Upper lobe of left lung (tissue), 6 donors: ENCODE data around the gene KLF6. TPM values are rescaled to one million over a fixed set of nuclear protein-coding genes. Genes with fewer than 3 reads are reported as not detected.

ENCODE experiments used
- ATAC-seq, 2 donors: fragments of 200-7000 bp; cut with Tn5 transposase; one replicate each; pipeline ENCODE4 v1.9.1; 2022; ENCODE audit warnings: mild to moderate bottlenecking in 2 of 2, moderate library complexity in 2 of 2; ENCODE audit not compliant: low FRiP score in 2 of 2
- DNase-seq, 2 donors: peaks; one replicate each; pipeline ENCODE4 v3.0.0-alpha.2; 2019 to 2020
- H3K27ac ChIP-seq, 4 donors: fragments of 200-600 bp; sonication (generic); one replicate each; pipeline ENCODE4 v1.5.1; 2016 to 2019
- H3K27me3 ChIP-seq, 4 donors: fragments of 200-600 bp; sonication (generic); one replicate each; pipeline ENCODE4 v1.5.1; 2017 to 2019
- H3K36me3 ChIP-seq, 4 donors: fragments of 200-600 bp; sonication (generic); one replicate each; pipeline ENCODE4 v1.5.1; 2016 to 2019
- H3K4me1 ChIP-seq, 4 donors: fragments of 200-600 bp; sonication (generic); one replicate each; pipeline ENCODE4 v1.5.1; 2018 to 2019
- H3K4me3 ChIP-seq, 4 donors: fragments of 200-600 bp; sonication (generic); one replicate each; pipeline ENCODE4 v1.5.1; 2017 to 2019; ENCODE audit warnings: mild to moderate bottlenecking in 2 of 4, moderate library complexity in 1 of 4
- H3K9me3 ChIP-seq, 4 donors: fragments of 200-600 bp; sonication (generic); one replicate each; pipeline ENCODE4 v1.5.1; 2018 to 2019
- EP300 ChIP-seq, 4 donors: sonication (generic); formaldehyde crosslinking; IDR thresholded peaks; one replicate each; pipeline ENCODE4 v1.5.1; 2017; ENCODE audit warnings: antibody characterized with exemption in 4 of 4, control low read depth in 2 of 4
- POLR2A ChIP-seq, 4 donors: fragments of 450-650 bp; IDR thresholded peaks; one replicate each; pipeline ENCODE4 v1.5.1; 2016 to 2017; ENCODE audit warnings: antibody characterized with exemption in 4 of 4, mild to moderate bottlenecking in 2 of 4
- POLR2AphosphoS5 ChIP-seq, 2 donors: sonication (generic); formaldehyde crosslinking; IDR thresholded peaks; one replicate each; pipeline ENCODE4 v1.5.1; 2017; ENCODE audit warnings: antibody characterized with exemption in 2 of 2
- WGBS, 2 donors: methylation state at CpG; one replicate each; pipeline ENCODE4 v1.1.5; 2017 to 2018; 5-methylcytosine and 5-hydroxymethylcytosine counted together
- total RNA-seq, 6 donors: library from RNA; depleted of rRNA in 4 of 6; stranded (reverse); fragments of >200 nt in 4 of 6; gene quantifications; one replicate each; pipeline versions ENCODE4 v1.1.0 to v1.2.1, GENCODE V29; 2016 to 2021
- TF ChIP-seq, protein P1 (sequence below), 6 experiments: fragments of 450-650 bp in 4 of 6; fragments of 200-600 bp in 2 of 6; sonication (generic) in 2 of 6; IDR thresholded peaks; one replicate each; pipeline ENCODE4 v1.5.1; 2016 to 2019; ENCODE audit warnings: antibody characterized with exemption in 6 of 6
- donor health status: DM: no; HTN: no; CAD: no; lungs with moderate emphysema.
- donor health status: DM: no; HTN: yes; CAD: no; lungs with severe emphysema.

KLF6 gene
- total RNA-seq, 6 donors from 2014 or later = 164 to 439 (median 249) TPM

DNA sequence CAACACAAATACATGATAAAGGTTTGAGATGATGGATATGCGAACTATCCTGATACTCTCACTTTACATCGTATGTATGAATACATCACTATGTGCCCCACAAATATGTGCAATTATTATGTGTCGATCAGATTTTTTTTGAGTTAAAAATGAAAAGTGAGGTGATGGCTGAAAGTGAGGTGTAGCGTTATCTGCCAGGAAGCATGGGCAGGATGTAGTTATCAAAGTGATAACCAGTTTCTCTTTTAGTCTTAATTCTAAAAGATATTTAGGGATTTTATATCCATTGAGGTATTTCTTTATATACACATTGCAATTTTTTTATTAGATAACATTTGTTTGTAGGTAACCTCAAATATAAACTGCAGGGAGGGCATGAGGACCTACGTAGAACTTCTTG, 15.6 kb upstream of the KLF6 start:
- Histone ChIP-seq H3K4me1 (peaks cover 15 to 21% (median 20%) of the 10 kb centered on the region in 4 donors), H3K9me3 (no peaks in the 10 kb centered on the region), H3K4me3 (no peak overlapping the region), H3K27me3 (no peaks in the 10 kb centered on the region), H3K36me3 (no peaks in the 10 kb centered on the region), H3K27ac (no peak overlapping the region)
- TF ChIP-seq POLR2AphosphoS5 (IDR thresholded peaks at IDR 0.05) (no peak), EP300 (IDR thresholded peaks at IDR 0.05) (no peak), POLR2A (IDR thresholded peaks at IDR 0.05) (no peak)
- TF ChIP-seq, protein P1, sequence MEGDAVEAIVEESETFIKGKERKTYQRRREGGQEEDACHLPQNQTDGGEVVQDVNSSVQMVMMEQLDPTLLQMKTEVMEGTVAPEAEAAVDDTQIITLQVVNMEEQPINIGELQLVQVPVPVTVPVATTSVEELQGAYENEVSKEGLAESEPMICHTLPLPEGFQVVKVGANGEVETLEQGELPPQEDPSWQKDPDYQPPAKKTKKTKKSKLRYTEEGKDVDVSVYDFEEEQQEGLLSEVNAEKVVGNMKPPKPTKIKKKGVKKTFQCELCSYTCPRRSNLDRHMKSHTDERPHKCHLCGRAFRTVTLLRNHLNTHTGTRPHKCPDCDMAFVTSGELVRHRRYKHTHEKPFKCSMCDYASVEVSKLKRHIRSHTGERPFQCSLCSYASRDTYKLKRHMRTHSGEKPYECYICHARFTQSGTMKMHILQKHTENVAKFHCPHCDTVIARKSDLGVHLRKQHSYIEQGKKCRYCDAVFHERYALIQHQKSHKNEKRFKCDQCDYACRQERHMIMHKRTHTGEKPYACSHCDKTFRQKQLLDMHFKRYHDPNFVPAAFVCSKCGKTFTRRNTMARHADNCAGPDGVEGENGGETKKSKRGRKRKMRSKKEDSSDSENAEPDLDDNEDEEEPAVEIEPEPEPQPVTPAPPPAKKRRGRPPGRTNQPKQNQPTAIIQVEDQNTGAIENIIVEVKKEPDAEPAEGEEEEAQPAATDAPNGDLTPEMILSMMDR (IDR thresholded peaks at IDR 0.05) = no peak
- 85 to 88% methylated on average over 5 of the region's 5 CpGs for WGBS, 2 donors
- ATAC-seq = no peak
- no peak for DNase-seq

DNA sequence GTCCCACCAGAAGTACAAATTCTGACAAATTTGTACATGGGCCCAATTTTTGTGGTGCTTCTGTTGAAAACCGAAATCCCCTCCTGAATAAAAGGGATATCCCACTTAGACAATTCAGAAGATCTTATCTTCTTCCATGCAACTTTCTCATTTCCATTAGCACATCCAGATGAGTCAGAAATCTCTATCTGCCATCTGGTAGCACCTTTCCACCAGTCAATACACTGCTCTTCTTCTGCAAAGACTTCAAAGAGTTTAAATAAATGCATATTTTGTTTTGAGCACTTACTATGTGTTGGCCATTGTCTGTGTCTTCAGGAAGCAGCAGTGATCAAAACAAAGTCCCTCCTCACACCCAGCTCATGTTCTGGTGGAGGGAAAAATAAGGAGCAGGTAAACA, 12.7 kb upstream of the KLF6 start:
- ATAC-seq (no peak), DNase-seq (no peak)
- Histone ChIP-seq H3K27ac (no peak overlapping the region), H3K27me3 (no peaks in the 10 kb centered on the region), H3K9me3 (no peaks in the 10 kb centered on the region), H3K36me3 (no peaks in the 10 kb centered on the region), H3K4me3 (no peak overlapping the region), H3K4me1 (peaks cover 0 to 5% (median under 1%) of the 10 kb centered on the region in 4 donors)
- 59 to 67% methylated on average over 1 of the region's 1 CpG for WGBS, 2 donors
- TF ChIP-seq POLR2A (IDR thresholded peaks at IDR 0.05) (no peak), EP300 (IDR thresholded peaks at IDR 0.05) (no peak), POLR2AphosphoS5 (IDR thresholded peaks at IDR 0.05) (no peak)
- TF ChIP-seq, protein P1 (IDR thresholded peaks at IDR 0.05) = no peak

DNA sequence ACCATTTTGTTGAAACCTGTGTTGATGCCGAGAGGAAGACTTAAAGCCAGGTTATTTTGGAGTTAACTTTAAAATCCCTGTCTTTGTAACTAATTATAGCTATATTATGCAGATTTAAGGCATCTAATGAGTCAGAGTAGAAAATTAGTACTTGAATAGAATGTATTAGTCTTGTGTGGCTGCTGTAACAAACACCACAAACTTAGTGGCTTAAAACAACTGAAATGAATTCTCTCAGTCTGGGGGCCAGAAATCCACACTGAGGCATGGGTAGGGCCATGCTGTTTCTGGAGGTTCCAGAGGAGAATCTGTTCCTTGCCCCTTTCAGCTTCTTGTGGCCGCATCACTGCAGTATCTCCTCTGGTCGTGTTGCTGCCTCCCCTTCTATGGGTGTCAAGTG, 8.5 kb upstream of the KLF6 start:
- no peaks in the 10 kb centered on the region for H3K4me1 ChIP-seq
- no peak overlapping the region for H3K4me3 ChIP-seq
- DNase-seq = no peak
- H3K9me3 ChIP-seq = peaks cover 0 to 3% (median 0%) of the 10 kb centered on the region in 4 donors
- TF ChIP-seq, protein P1 (IDR thresholded peaks at IDR 0.05) = no peak
- 85 to 94% methylated on average over 3 of the region's 3 CpGs for WGBS, 2 donors
- no peaks in the 10 kb centered on the region for H3K36me3 ChIP-seq
- no peak for ATAC-seq
- no peak overlapping the region for H3K27ac ChIP-seq
- no peaks in the 10 kb centered on the region for H3K27me3 ChIP-seq

- H3K27ac ChIP-seq = no peak overlapping the region
- TF ChIP-seq EP300 (IDR thresholded peaks at IDR 0.05) = no peak
- TF ChIP-seq, protein P1 (IDR thresholded peaks at IDR 0.05) = no peak
- no peak for TF ChIP-seq POLR2A (IDR thresholded peaks at IDR 0.05)
- no peak for TF ChIP-seq POLR2AphosphoS5 (IDR thresholded peaks at IDR 0.05)
- 67% methylated on average over 4 of the region's 4 CpGs for WGBS, 2 donors
- peaks cover 0 to 3% (median 0%) of the 10 kb centered on the region in 4 donors for H3K9me3 ChIP-seq
- no peaks in the 10 kb centered on the region for H3K4me1 ChIP-seq
- no peak overlapping the region for H3K4me3 ChIP-seq
- DNase-seq (no peak), ATAC-seq (no peak)
- H3K27me3 ChIP-seq = no peaks in the 10 kb centered on the region
- H3K36me3 ChIP-seq = no peaks in the 10 kb centered on the region
Observed at GRCh38 chr10:3792710-3793219, 7.8 kb upstream of the KLF6 start.

- Histone ChIP-seq H3K4me3 (no peak overlapping the region), H3K27me3 (no peaks in the 10 kb centered on the region), H3K36me3 (no peaks in the 10 kb centered on the region), H3K4me1 (no peaks in the 10 kb centered on the region), H3K9me3 (peaks cover 0 to 3% (median 0%) of the 10 kb centered on the region in 4 donors), H3K27ac (no peak overlapping the region)
- no peak for TF ChIP-seq EP300 (IDR thresholded peaks at IDR 0.05)
- TF ChIP-seq, protein P1 (IDR thresholded peaks at IDR 0.05) = no peak
- no peak for TF ChIP-seq POLR2AphosphoS5 (IDR thresholded peaks at IDR 0.05)
- TF ChIP-seq POLR2A (IDR thresholded peaks at IDR 0.05) = no peak
- ATAC-seq = no peak
- DNase-seq = no peak
- whole genome bisulfite sequencing, 2 donors = 83 to 84% methylated on average over 3 of the region's 3 CpGs
Observed at GRCh38 chr10:3791974-3792633, 7.1 kb upstream of the KLF6 start.
